GM21619 (cell line): ENCODE measurements around the gene FBRSL1.
"Not testable (repeated sequence)": the region's sequence is repeated elsewhere in the genome, so short reads cannot be mapped to it uniquely, and the experiment has no call there.

Experiments
- ATAC-seq: cut with Tn5 transposase; IDR thresholded peaks from one replicate; pipeline ENCODE4 v1.9.1; 2021; ENCODE audit not compliant: unreplicated experiment

FBRSL1 gene

GRCh38 chr12:132470397-132470796, 19.6 kb upstream of the FBRSL1 start:
- no peak for ATAC-seq

GRCh38 chr12:132471011-132471857, 18.7 kb upstream of the FBRSL1 start:
- ATAC-seq, result no peak

- ATAC-seq, result no peak
These were observed 18.1 kb upstream of the FBRSL1 start for GRCh38 chr12:132471858-132472255.

GRCh38 chr12:132472386-132472785, 17.6 kb upstream of the FBRSL1 start:
- no peak for ATAC-seq

GRCh38 chr12:132474237-132474741, 15.7 kb upstream of the FBRSL1 start:
- ATAC-seq, result no peak

GRCh38 chr12:132474799-132475303, 15.1 kb upstream of the FBRSL1 start:
- ATAC-seq, result not testable (repeated sequence)

GRCh38 chr12:132475304-132476037, 14.5 kb upstream of the FBRSL1 start:
- no peak for ATAC-seq

- no peak for ATAC-seq
These were observed 13.9 kb upstream of the FBRSL1 start for GRCh38 chr12:132476038-132476414.

- ATAC-seq, result no peak
These were observed 13.5 kb upstream of the FBRSL1 start for GRCh38 chr12:132476421-132476820.

GRCh38 chr12:132477017-132477702, 12.8 kb upstream of the FBRSL1 start:
- no peak for ATAC-seq

- ATAC-seq, result no peak
These were observed 12.1 kb upstream of the FBRSL1 start for GRCh38 chr12:132477703-132478432.

- ATAC-seq, result no peak
These were observed 11.5 kb upstream of the FBRSL1 start for GRCh38 chr12:132478433-132478803.

- ATAC-seq, result no peak
These were observed 11.1 kb upstream of the FBRSL1 start for GRCh38 chr12:132478845-132479244.

GRCh38 chr12:132479291-132479690, 10.7 kb upstream of the FBRSL1 start:
- ATAC-seq, result no peak

GRCh38 chr12:132479938-132480622, 9.9 kb upstream of the FBRSL1 start:
- no peak for ATAC-seq

- no peak for ATAC-seq
These were observed 9.3 kb upstream of the FBRSL1 start for GRCh38 chr12:132480623-132481132.

GRCh38 chr12:132481345-132481744, 8.6 kb upstream of the FBRSL1 start:
- no peak for ATAC-seq

- ATAC-seq, result no peak
These were observed 7.9 kb upstream of the FBRSL1 start for GRCh38 chr12:132481771-132482745.

GRCh38 chr12:132482771-132483170, 7.2 kb upstream of the FBRSL1 start:
- ATAC-seq, result no peak
